HG03025 (cell line): ENCODE measurements around the gene SLC35B2.

ENCODE experiments used
- ATAC-seq: cut with Tn5 transposase; IDR thresholded peaks from one replicate; pipeline ENCODE4 v1.9.1; 2021; ENCODE audit warnings: mild to moderate bottlenecking, moderate library complexity; ENCODE audit not compliant: unreplicated experiment, low FRiP score

SLC35B2 gene

DNA sequence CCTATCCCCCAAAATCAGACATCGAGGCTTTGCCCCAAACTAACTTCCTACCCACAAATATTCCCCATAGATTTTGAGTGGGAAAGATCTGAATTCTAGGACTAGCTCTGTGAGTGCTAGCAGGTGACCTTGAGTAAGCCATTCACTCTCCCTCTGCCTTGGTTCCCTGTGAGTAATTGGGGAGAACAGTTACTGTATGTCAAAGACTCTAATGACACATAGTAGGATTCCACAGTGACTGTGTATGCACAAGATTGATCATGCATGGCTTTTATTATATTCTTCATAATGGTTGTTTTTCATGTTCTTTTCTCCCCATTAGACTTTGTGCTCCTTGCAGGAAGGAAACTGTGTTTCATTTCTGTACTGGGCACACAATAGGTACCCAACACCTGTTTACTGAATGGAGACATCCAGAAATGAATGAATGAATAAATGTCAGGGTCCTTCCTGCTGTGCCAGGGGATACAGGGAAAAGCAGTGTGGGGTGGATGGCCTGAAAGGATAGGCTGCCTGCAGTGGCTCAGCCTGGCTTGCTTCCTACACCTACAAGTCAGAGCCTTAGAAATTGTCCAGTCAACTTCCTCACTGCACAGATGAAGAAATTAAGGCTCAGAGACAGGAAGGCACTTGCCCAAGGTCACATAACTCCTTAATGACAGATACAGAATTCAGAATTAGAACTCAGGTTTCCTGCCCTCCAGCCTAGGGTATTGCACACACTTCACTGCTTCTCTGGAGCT lies 12.0 kb upstream of the SLC35B2 start:
- no peak for ATAC-seq

DNA sequence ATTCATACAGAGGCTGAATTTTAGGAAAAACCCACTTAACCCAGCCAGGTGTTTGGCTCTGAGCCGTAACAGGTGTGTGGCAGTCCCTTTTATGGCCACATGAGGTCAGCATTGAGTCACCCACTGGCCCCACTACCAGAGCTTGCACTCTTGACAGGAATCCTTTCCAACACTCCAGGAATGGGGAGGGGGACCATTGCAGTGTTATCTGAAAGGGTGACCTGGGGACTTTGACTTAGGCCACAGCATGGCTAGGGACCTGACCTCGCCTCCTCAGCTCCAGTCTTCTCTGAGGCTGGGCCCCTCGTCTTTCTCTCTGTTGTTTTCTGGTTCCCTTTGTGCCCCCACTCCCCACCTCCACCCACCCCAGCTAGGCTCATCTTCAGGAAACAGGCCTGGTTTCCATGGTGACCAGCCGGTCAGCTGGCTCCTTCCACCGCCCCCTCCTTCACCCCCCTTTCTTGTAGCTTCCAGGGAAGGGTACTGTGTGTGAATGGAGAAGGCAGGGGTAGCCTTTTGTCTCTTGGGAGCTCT lies 10.8 kb upstream of the SLC35B2 start:
- ATAC-seq, result no peak

DNA sequence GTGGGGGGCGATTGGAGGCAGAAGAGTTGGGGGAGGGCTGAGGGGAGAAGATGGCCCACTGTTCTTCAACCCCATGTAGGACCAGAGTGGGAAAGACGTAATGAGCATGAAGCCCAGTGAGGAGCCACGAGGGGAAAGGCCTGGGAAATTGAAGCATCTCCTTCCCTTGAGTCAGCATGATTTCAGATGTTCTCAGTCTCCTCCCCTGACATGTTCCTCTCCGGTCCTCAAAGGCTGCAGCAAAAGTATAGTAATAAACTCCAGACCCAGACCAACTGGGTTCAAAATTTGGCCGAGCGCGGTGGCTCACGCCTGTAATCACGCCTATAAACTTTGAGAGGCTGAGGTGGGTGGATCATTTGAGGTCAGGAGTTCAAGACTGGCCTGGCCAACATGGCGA lies 9.9 kb upstream of the SLC35B2 start:
- ATAC-seq, result no peak

DNA sequence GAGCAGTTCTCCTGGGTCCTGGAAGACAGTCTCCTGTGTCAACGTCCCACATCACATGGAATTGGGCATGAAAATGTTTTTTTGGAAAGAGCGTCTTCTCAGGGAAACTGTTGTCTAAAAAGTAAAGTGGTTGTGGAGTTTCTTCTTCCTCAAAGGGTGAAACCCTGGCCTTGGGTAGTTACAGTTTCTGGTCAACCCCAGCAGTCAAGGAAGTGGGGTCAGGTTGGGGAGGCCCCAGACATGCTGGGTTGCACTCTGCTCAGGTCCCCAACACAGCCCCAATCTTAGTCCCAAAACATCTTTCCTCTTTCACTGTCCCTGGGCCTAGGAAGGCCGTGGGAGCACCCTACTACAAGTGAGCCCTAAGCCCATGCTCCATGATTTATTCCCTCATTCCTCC lies 9.0 kb upstream of the SLC35B2 start:
- ATAC-seq, result no peak

DNA sequence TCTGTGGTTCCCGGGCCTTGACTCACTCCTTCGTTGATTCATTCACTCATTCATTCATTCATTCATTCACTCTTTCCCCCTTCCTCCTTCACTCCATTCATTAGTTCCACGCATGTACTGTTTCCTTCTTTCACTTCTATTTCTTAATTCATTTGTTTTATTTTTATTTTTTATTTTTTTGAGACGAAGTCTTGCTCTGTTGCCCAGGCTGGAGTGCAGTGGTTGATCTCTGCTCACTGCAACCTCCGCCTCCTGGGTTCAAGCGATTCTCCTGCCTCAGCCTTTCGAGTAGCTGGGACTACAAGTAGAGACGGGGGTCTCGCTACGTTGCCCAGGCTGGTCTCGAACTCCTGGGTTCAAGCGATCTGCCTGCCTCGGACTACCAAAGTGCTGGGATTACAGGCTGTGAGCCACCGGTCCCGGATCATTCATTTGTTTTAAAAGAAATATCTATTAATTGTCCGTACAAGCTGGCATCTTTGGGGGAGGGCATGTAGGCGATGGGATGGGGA lies 8.4 kb upstream of the SLC35B2 start:
- no peak for ATAC-seq

DNA sequence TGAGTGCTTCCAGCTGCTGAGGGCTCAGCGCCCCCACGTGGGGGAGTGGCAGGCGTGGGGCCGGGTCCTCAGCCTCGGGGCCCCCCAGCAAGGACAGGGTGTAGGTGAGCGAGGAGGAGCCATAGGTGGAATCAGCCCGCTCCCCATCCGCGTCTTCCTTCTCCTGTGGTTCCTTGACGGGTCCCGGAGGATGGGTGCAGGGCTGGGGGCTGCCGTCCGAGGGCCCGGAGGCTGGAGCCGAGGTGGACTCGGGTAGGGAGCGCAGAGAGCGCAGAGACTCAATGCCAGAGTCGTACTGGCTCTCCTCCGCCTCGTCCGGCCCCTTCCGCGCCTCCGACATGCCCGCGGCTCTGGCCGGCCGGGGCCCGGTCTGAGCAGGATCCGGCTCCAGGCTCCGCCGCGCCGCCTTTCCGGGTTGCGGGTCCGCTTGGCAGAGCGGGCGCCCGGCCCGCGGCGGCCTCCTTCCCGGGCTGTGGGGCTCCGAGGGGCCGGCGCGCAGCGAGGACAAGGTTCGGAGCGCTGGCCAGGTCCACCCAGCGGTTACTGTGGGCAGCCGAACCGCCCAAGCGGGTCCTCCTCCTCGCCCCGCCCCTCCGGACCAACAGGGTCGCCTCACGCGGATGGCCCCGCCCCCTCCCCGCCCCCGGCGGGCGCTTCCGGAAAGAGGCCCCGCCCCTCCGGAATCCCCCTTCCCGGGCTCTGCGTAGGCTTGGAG lies 7.8 kb upstream of the SLC35B2 start, which contains the start of gene NFKBIE:
Gene NFKBIE, minus strand, starts transcription at position 545 of the 715 bp plus-strand sequence. Its CDS starts 205 bp downstream, at position 340.
- ATAC-seq, result peak; percentile 28

DNA sequence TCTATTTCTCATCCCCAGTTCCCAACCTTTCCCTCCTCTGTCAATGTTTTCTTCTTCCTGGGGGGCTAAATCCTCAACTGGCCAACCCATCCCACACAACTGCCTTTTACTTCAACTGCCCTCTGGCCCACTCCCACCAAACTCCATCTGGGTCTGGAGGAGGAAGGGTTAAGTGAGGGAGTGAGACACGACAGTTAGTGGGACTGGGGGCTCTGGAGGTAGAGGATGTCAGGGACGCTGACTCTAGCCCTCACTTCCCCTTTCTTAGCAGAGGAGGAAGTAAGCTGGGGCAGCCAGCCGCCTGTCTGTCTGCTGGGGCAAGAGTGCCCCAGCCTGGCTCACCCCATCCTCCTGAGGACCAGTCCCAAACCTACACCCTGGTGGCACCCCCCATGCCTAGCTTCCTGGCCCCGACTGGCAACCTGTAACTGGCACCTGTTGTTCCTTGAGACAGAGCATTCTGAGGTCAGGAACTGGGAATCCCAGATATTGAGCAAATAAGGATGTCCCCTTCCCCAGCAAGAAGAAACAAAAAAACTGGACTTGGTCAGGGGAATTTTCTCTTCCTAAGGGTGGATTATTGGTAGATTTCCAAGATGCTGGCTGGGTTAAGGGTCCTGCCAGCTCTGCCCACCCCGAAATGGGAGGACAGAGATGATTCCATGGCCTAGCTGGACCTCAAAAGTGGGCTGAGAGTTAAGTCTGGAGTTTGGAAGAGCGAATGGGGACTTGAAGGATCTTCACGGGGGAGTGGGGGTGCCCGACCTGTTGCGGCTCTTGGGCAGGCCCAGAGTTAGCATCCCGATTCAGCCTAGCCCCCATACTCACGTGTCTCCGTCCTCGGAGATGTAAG lies 7.1 kb upstream of the SLC35B2 start:
- no peak for ATAC-seq

DNA sequence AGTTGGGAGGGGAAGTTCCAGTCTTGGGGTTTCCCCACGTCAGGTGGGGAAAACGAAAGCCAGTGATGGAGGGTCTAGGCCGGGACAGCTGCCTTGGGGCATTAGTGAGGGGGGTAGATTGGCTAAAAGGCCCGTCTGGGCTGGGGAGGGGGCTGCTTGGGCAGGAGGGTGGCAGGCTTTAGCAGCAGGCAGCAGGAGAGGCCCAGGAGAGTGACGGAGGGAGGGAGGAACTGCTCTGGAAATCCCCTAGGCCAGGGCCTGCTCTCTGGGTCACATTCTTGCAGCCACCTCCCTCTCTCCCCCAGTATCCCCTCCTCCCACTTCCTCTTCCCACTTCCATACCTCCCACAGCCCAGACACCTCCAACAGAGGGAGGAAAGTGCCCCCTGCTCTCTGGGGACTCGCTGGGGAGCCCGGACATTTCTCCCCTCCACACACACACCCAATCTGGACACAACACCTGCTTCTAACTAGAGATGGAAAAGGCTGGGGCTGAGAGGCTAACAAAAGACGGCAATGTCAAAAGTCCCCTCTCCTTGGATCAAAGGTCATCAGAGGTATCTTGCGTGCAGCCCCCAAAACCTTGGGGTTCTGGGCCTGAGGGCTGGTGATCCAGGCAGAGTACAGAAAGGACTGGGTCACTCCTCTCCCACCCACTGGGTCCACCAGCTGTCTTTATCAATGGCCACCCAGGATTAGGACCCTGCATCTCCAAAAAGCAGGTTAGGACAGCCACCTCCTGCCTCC lies 6.2 kb upstream of the SLC35B2 start:
- no peak for ATAC-seq

DNA sequence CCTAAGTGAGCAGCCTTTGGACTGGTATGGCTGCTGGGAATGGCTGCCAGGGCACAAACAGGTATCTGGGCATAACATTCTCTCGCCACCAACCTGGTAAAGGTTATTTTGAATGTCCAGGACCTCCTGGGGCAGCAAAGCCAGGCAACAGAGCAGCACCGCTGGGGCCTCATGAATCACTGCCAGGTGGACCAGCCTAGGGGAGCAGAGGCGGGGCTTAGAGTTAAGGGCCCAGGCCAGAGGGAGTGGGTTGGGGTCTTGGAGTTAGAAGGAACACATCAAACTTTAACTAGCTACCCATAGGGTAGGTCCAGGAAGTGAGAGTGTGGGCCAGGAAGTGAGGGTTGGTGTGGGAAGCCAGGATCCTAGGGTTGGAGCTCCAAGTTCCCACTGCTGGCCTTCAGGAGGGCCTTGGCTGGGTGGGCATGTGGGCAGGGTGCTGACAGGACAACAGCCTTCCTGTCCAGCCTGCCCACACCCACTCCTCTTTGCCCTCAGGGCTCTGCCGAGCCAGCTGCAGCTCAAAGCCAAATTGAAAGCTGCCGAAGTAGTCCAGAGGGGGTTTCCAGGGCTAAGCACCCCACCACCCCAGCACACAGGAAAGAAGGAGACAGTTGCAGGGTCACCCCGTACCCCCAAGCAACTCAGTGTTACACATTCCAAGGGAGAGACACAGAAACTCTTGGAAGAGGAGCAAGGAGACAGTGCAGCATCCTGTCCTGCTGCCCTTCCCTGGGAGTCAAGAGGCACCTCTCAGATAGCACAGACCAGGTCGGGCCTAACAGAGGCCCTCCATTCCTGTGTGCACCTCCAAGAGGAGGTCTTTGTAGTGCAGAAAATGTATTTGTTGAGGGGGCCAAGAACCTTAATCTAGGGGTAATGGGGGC lies 5.4 kb upstream of the SLC35B2 start:
- no peak for ATAC-seq

DNA sequence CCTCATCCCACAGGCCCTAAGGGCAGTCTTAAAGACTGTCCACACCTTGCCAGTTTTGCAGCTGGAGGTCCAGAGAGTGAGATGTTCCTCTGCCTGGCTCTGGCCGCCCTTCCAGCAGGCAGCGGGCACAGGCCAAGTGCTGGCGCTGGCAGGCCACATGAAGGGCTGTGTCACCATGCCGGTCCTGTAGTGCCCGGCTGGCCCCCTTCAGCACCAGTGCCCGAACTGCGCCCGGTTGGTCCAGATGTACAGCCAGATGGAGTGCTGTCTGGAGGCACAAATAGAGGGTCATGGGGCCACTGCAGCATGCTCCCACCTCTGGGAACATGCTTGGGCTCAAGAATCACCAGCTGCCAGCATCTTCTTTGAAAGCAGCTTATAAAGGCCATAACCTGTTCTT lies 4.3 kb upstream of the SLC35B2 start:
- ATAC-seq, result no peak

DNA sequence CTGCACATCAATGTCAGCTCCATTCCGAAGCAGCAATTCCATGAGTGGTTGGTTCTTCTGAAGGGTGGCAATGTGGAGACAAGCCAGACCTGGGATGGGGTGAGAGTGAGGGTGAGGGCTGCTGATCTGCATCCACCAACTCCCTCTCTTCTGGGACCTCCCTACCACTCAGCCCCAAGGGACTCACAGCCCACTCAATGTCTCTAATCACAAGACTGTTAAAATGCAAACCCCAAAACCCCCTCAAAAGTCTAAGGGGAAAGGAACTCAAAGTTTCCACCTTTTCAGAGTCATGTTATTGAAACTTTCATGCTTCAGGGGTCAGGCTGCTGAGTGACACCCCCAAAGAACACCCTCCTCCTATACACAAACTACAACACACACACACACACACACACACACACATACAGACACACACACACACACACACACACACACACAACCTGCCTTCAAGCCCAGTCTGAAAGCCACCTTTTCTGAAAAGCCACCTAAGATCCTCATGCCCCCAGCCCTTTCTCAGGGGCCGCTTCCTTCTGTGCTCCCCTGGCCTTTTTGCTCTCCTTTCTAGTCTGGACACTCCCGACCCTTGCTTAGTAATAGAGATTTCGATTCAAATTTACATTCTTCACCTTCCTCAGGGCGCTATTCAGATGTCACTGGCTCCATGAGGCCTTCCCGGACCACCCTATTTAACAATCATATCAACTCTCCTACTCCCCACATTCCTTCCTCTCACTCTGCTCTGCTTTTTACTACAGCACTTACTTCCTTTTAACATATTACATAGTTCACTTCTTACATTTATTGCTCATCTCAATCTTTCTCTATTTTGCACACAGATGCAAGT lies 3.3 kb upstream of the SLC35B2 start:
- no peak for ATAC-seq

DNA sequence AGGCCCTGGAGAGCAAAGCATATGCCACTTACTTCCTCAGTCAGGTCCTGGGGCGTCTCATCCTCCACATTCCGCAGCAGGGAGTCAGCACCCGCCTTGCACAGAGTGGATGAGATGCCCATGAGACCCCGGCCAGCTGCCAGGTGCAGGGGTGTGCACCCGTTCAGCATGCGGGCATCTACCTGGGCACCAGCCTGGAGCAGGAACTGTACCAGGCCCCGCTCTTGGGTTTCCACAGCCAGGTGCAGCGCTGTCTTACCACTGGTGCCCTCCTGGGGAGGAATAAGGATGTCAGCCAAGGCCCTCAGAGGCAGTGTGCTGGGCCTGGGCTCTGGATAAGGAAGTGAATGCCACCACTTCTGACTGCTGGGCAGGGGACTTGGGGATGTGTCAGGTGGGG lies 2.7 kb upstream of the SLC35B2 start:
- no peak for ATAC-seq

DNA sequence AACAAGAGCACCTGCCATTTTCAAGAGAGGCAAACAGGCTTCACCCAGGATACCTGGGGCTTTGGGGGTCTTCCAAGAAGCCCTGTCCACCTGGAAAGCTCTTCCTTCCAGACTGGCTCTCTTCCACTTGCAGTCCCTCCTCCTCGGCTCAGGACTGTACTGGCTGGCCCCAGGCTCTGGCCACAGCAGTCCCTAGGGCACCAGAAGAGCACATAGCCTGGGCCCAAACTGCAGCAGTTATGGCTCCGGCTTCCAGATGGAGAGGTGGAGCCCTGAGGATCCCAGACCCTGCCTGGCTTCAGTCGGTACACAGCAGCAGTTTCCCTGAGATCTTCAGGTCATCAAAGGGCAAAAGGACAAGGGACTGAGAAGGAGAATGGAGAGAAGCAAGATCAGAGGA lies 1.6 kb upstream of the SLC35B2 start:
- ATAC-seq, result no peak

DNA sequence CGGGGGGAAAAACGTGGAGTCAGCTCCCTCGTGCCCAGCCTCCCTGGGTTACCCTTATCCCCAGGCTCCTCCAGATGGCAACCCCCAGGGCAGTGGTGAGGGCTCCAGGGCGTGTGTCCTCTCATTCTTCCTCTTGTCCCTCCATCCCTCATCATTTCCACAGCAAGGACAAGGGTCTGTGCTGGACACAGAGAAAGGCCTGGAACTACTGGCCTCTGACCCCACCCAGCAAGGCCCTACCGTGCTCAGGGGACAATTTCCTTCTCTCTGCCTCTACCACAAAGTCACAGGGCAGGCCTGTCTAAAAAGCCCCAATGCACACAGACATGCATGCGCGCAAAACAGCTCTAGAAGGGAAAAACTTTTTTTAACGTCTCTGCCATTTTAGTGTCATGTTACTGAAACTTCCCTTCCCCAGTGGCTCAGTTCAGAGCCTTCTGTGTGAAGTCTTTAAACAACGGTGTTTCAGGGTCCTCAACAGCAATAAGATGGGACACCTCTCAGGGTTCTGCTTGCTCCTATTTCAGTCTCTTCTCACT lies 1.1 kb upstream of the SLC35B2 start:
- ATAC-seq, result no peak

DNA sequence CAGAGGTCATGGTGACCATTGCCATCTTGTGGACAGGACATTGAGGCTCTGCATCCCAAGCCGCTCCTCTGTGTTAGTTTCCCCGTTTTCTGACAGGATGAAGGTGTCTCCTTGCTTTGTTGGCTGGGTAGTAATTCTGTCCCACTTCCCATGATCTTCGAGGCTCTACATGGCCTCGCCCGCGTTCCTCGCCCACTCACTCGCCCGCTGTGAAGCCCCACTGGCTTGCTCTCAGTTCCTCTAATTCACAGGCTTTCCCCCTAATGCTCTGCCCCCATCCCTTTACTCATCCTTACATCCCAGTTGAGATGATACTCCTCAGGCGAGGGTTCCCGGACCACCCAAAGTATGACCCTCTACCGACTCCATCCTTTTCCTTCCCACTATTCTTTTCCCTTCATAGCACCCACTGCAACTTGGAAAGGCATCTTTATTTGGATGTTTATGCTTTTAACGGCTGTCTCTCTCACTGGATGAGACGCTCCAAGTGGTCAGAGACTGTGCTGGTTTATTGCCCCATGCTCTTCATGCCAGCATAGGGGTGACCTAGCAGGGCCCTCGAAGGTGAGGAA lies 511 bp upstream of the SLC35B2 start:
- peak; percentile 2 for ATAC-seq

DNA sequence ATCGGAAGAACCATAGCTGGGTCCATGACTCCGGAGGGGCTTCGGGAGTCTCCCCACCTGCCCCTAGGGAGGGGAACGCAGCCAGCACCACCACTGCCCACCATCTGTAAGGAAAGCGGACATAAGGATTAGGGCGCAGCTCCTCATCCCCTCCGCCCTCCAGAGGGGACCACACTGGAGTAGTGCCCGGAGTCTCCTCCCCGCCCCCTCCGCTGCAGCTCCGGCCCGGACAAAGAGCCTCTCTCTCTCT lies 628 bp downstream of the SLC35B2 start:
- ATAC-seq, result no peak

DNA sequence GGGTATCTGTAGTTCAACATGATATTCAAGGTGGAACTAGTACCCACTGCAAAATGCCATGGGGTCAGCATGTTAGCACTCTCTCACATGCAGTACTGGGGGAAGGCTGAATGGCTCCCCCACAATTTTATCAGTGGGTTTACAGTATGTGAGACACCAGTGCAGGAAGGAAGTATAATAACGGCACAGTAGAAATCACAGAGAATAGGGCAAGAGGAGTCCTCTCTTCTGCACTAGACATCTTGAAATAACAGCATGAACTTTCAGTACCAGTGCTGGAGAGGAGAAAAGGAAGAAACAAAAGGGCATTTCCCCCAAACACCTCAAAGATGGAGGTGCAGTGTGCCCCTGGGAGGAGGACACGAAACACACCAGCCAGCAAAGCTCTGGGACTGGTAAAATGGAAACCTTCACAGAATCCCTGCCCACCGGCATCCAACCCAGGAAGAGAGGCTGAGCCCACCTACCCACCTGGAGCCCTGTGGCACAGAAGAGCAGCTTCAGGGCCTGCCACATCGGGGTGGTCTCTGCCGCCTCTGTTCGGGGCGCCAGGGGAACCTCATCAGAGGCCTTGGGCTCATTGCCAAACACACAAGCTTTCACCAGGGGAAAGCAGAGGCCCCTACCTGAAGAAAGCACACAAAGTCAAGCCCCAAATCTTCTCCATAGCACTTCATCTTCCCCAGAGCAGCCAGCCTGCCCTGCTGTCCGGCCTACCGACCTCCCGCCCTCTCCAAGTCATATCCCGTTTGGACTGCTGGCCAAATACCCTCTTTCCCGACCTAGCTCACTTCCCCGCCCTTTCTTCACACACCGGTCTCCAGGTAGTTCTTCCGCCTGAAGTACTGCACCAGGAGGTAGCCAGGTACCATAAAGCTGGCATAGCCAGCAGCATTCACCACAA lies 1.2 kb downstream of the SLC35B2 start:
- no peak for ATAC-seq
